Measurements from ENCODE around the gene PPDPF. TPM values are rescaled to one million over a fixed set of nuclear protein-coding genes. Genes with fewer than 3 reads are reported as not detected.

The PPDPF gene
- total and polyA plus RNA-seq, 2 donors (not counting 3 experiments of a cell fraction or from before 2014, with no cell fraction given) = 52.2 to 219 TPM

GRCh38 chr20:63537525-63538203 lies 17.1 kb downstream of the PPDPF start:
- peak; percentile 93 for FAIRE-seq
- POLR2A ChIA-PET = interaction anchor here (0.5 to 1.5 kb wide), 5 partner anchors 9 to 506 kb away, joined by 3 to 6 read pairs (median 5); partner anchors contain the start of genes HELZ2 and TPD52L2

More at GRCh38 chr20:63537525-63538203, 17.1 kb downstream of the PPDPF start:
- dilution Hi-C loops (cut with MboI; ENCODE audit: extremely low pct_ligation_motif_present, low sequenced_read_pairs) (no loop called here), intact Hi-C loops (cut with micrococcal nuclease) (loop anchor here (1.0 to 2.0 kb wide), 6 partner anchors 237 to 583 kb away; no protein-coding TSS in a partner anchor)
- Histone ChIP-seq H3K27ac (ENCODE audit: insufficient read depth, low read depth, low read length) (no peak overlapping the region), H3K4me2 (ENCODE audit: insufficient read depth, low read length) (no peak overlapping the region), H3K9me1 (replicated peaks; ENCODE audit: control insufficient read depth, extremely low read depth, insufficient read depth, low read length) (no peaks in the 10 kb centered on the region), H3K4me3 (replicated peaks in 1 of 3; ENCODE audit: insufficient read depth in 1 of 3, low read depth in 1 of 3, low read length in 3 of 3) (peak overlapping the region in 1 of 3 experiments; percentile 34), H2AFZ (ENCODE audit: low read depth, low read length) (peak overlapping the region; percentile 61), H3K4me1 (ENCODE audit: control insufficient read depth, extremely low read depth, insufficient read depth, low read length) (no peaks in the 10 kb centered on the region), H3K79me2 (ENCODE audit: control insufficient read depth, insufficient read depth, low read length) (no peaks in the 10 kb centered on the region), H3K9ac (replicated peaks; ENCODE audit: extremely low read depth, insufficient read depth, low read length) (no peak overlapping the region), H4K20me1 (replicated peaks; ENCODE audit: control insufficient read depth, extremely low read depth, insufficient read depth, low read length) (no peaks in the 10 kb centered on the region), H3K36me3 (ENCODE audit: control insufficient read depth in 2 of 2, extremely low read depth in 1 of 2, insufficient read depth in 2 of 2, low read length in 2 of 2) (no peaks in the 10 kb centered on the region), H3K9me3 (replicated peaks; ENCODE audit: control insufficient read depth, insufficient read depth, low read length) (no peaks in the 10 kb centered on the region), H3K27me3 (ENCODE audit: control insufficient read depth in 2 of 2, insufficient read depth in 2 of 2, low read length in 2 of 2) (no peaks in the 10 kb centered on the region)
- CTCF ChIA-PET = interaction anchor here (0.7 to 5.7 kb wide), 43 partner anchors 9 to 584 kb away, joined by 3 to 89 read pairs (median 5); partner anchors contain the start of genes ARFRP1, DNAJC5, GMEB2 and HELZ2
- peak; percentile 90 for DNase-seq (ENCODE audit: low read depth, low spot score)
- no TSS peak for BruUV-seq (replicated peaks)
- peak; percentile 52 for TF ChIP-seq POLR2AphosphoS5 (IDR thresholded peaks at IDR 0.05; ENCODE audit: insufficient read depth, low read depth, low read length)
- no peak for TF ChIP-seq MAX (IDR thresholded peaks at IDR 0.05; ENCODE audit: insufficient read depth, insufficient read length)
- peak; percentile 86 to 98 for TF ChIP-seq CTCF (IDR thresholded peaks at IDR 0.05; ENCODE audit: extremely low read depth in 1 of 2, insufficient read depth in 1 of 2, low read depth in 1 of 2, low read length in 2 of 2)
- peak; percentile 41 for TF ChIP-seq POLR2A (IDR thresholded peaks at IDR 0.05; ENCODE audit: low read depth, low read length)
